Lower leg skin (tissue), 4 donors: Measurements from ENCODE around the gene KLF2. TPM values are rescaled to one million over a fixed set of nuclear protein-coding genes. Genes with fewer than 3 reads are reported as not detected.

Source experiments
- DNase-seq, 2 donors: peaks; one replicate each; pipeline ENCODE4 v3.0.0-alpha.2; 2019; ENCODE audit warnings: low spot score in 2 of 2
- H3K4me3 ChIP-seq: fragments of 200-600 bp; sonication (generic); 2 replicates; pipeline ENCODE4 v1.5.1; 2017; ENCODE audit warnings: mild to moderate bottlenecking, low read depth; ENCODE audit not compliant: poor library complexity, severe bottlenecking
- CTCF ChIP-seq, 3 donors: fragments of 450-650 bp; IDR thresholded peaks; one replicate each; pipeline ENCODE4 v1.5.1; 2016; ENCODE audit warnings: antibody characterized with exemption in 3 of 3, mild to moderate bottlenecking in 3 of 3, moderate library complexity in 2 of 3
- POLR2A ChIP-seq, 2 donors: fragments of 450-650 bp; IDR thresholded peaks; one replicate each; pipeline ENCODE4 v1.6.1; 2016 to 2017; ENCODE audit warnings: antibody characterized with exemption in 2 of 2, mild to moderate bottlenecking in 1 of 2, moderate library complexity in 1 of 2
- WGBS, 2 donors: methylation state at CpG; one replicate each; pipeline ENCODE4 v1.1.5; 2018; 5-methylcytosine and 5-hydroxymethylcytosine counted together
- intact Hi-C: fragments of 100-400 bp; cut with DNase I; formaldehyde crosslinking; loops from one replicate; pipeline ENCODE4 v1.15.0; 2023; ENCODE audit warnings: low total_unique reads
- total RNA-seq, 4 donors: library from RNA; depleted of rRNA; stranded (reverse); fragments of >200 nt; gene quantifications; one replicate each; pipeline ENCODE4 v1.1.0, GENCODE V29; 2016

Gene KLF2
- total RNA-seq, 4 donors from 2014 or later: 12.6 to 27.5 (median 19.9) TPM

- no peak overlapping the region for H3K4me3 ChIP-seq
- no peak for DNase-seq
- WGBS, 2 donors: 23 to 26% methylated on average over 20 to 22 of the region's 22 CpGs
- intact Hi-C loops: no loop called here
- no peak for TF ChIP-seq CTCF (IDR thresholded peaks at IDR 0.05)
- TF ChIP-seq POLR2A (IDR thresholded peaks at IDR 0.05): no peak
Observed at GRCh38 chr19:16285769-16286498, 38.7 kb upstream of the KLF2 start.

- DNase-seq: no peak
- 73 to 74% methylated on average over 9 of the region's 9 CpGs for WGBS, 2 donors
- H3K4me3 ChIP-seq: no peak overlapping the region
- intact Hi-C loops: no loop called here
- TF ChIP-seq CTCF (IDR thresholded peaks at IDR 0.05) (no peak), POLR2A (IDR thresholded peaks at IDR 0.05) (no peak)
Observed at GRCh38 chr19:16288544-16288943, 36.1 kb upstream of the KLF2 start.

GRCh38 chr19:16289594-16289993 lies 35.0 kb upstream of the KLF2 start:
- no peak for DNase-seq
- intact Hi-C loops: no loop called here
- H3K4me3 ChIP-seq: no peak overlapping the region
- no peak for TF ChIP-seq CTCF (IDR thresholded peaks at IDR 0.05)
- no peak for TF ChIP-seq POLR2A (IDR thresholded peaks at IDR 0.05)
- 86 to 93% methylated on average over 7 of the region's 7 CpGs for WGBS, 2 donors

- no peak overlapping the region for H3K4me3 ChIP-seq
- intact Hi-C loops: no loop called here
- no peak for TF ChIP-seq POLR2A (IDR thresholded peaks at IDR 0.05)
- no peak for TF ChIP-seq CTCF (IDR thresholded peaks at IDR 0.05)
- 79 to 87% methylated on average over 10 of the region's 10 CpGs for WGBS, 2 donors
- DNase-seq: no peak
Observed at GRCh38 chr19:16290692-16291091, 33.9 kb upstream of the KLF2 start.

GRCh38 chr19:16293118-16294091 lies 31.2 kb upstream of the KLF2 start:
- TF ChIP-seq POLR2A (IDR thresholded peaks at IDR 0.05) (no peak), CTCF (IDR thresholded peaks at IDR 0.05) (no peak)
- 17 to 24% methylated on average over 27 of the region's 27 CpGs for WGBS, 2 donors
- peak; percentile 75 to 94 for DNase-seq
- H3K4me3 ChIP-seq: no peak overlapping the region
- intact Hi-C loops: no loop called here
